GM23338 (cell line): Measurements from ENCODE around the gene PNPLA7.

Experiments
- CTCF ChIP-seq, 2 experiments: fragments of 200-600 bp in 1 of 2; sonication (generic) in 1 of 2; conservative IDR thresholded peaks; 2 replicates each; pipeline versions ENCODE4 v1.5.1 to v1.6.1; 2016 to 2017; ENCODE audit warnings: antibody characterized with exemption in 2 of 2, low read depth in 2 of 2, mild to moderate bottlenecking in 2 of 2, moderate library complexity in 1 of 2
- EZH2 ChIP-seq: fragments of 200-600 bp; sonication (generic); IDR thresholded peaks from one replicate; pipeline ENCODE4 v1.8.0; 2017; ENCODE audit warnings: antibody characterized with exemption, mild to moderate bottlenecking, low read depth; ENCODE audit not compliant: unreplicated experiment
- POLR2AphosphoS5 ChIP-seq: IDR thresholded peaks from 2 replicates; pipeline ENCODE4 v1.6.1; 2016; ENCODE audit warnings: antibody characterized with exemption, low read depth

- no peak for TF ChIP-seq CTCF (conservative IDR thresholded peaks at IDR 0.05; ENCODE audit: low read depth in 2 of 2)
- TF ChIP-seq POLR2AphosphoS5: no peak
- no peak for TF ChIP-seq EZH2
Measured at GRCh38 chr9:137431416-137431931, 118.7 kb downstream of the PNPLA7 start.
